Fibroblast of skin of back (primary cell): Measurements from ENCODE around the gene TBC1D16.

Experiments
- DNase-seq: peaks from one replicate; pipeline ENCODE4 v3.0.0-alpha.2; 2013

TBC1D16 gene

DNA sequence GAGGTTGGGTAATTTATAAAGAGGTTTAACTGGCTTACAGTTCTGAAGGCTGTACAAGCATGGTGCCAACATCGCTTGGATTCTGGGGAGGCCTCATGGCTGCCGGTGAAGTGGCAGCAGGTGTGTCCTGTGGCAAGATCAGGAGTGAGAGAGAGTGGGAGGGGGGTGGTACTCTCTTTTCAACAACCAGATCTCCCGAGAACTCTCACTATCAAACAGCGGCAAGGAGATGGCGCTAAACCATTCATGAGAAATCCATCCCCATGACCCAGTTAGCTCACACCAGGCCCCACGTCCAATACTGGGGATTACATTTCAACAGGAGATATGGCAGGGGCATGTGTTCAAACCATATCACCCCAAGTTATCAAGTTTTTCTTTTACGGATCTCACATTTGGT is 152.5 kb downstream of the TBC1D16 start:
- DNase-seq: no peak
